HG02943 (cell line): ENCODE results near the gene PCAT6.
A peak's percentile ranks its signal among the peaks of the same experiment; 100 is the strongest.

Source experiments
- ATAC-seq: cut with Tn5 transposase; IDR thresholded peaks from one replicate; pipeline ENCODE4 v1.9.1; 2021; ENCODE audit warnings: mild to moderate bottlenecking, low read depth, moderate library complexity; ENCODE audit not compliant: unreplicated experiment

The PCAT6 gene

GRCh38 chr1:202844259-202844658 lies 33.5 kb downstream of the PCAT6 start:
- no peak for ATAC-seq

- ATAC-seq: no peak
Observed at GRCh38 chr1:202844935-202845334, 34.2 kb downstream of the PCAT6 start.

GRCh38 chr1:202848191-202848542 lies 37.4 kb downstream of the PCAT6 start:
- ATAC-seq: no peak

DNA sequence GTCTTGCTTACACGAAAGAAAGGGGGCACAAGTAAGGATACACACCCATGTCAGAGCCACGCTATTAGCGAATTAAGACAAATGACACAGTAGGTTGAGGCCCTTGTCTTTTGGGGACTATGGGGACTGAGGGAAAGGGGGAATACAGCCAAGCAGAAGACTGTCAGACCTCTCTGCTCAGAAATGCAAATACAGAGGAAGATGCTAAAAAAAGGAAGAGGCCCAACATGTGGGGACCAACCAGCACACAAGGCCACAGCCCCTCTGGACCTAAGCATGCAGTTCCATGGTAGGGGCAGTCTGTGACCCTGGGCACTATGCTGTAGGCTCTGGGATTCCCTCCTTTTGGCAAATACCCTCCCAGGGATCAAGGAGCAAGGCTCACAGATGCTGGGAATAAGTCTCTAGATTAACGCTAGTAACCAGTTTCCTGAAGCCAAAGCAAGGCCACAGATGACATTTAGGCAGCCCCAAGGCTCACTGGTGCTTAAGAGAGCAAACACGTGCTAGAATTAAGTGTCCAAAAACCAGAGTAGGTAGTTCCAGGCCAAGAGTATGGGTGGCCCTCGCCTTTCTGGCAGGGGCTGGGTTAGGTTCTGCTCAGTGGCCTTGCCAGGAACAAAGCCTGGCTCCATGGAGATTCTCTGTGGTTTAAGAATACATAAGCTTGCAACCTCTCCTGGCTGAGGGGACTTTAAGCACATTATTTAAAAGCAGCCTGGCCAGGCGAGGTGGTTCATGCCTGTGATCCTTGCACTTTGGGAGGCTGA lies 40.0 kb downstream of the PCAT6 start:
- no peak for ATAC-seq

- ATAC-seq: no peak
Observed at GRCh38 chr1:202852163-202852904, 41.6 kb downstream of the PCAT6 start.

- ATAC-seq: no peak
Observed at GRCh38 chr1:202854787-202855186, 44.0 kb downstream of the PCAT6 start.

- ATAC-seq: no peak
Observed at GRCh38 chr1:202856014-202856413, 45.3 kb downstream of the PCAT6 start.

GRCh38 chr1:202857136-202857610 lies 46.4 kb downstream of the PCAT6 start:
- ATAC-seq: no peak

GRCh38 chr1:202858331-202858730 lies 47.6 kb downstream of the PCAT6 start:
- no peak for ATAC-seq

DNA sequence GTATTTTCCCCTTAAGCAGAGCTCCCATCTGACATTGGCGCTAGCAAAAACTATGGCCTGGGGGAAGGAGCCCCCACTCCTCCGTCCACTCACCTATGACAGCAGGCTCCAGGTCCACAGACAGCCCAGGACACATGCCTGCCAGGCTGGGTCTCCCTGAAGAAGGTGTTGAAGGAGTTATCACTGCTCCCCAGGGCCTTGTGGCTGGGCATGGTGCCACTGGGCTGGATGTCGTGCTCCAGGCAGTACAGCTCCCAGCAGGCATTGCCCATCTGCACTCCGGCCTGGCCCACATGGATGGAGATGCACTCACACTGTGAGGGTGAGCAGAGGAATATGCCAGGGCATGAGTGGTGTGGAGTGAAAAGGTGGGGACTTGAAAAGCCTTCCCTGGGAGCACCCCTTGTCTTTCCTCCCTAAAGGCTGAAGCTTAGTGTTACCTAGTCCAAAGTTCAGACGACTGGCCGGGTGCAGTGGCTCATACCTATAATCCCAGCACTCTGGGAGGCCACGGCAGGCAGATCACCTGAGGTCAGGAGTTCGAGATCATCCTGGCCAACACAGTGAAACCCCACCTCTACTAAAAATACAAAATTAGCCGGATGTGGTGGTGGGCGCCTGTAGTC lies 48.1 kb downstream of the PCAT6 start:
- no peak for ATAC-seq

GRCh38 chr1:202860744-202861419 lies 50.1 kb downstream of the PCAT6 start:
- peak; percentile 39 for ATAC-seq
